Fibroblast of lung (primary cell): ENCODE results near the gene LTBP1. TPM values are rescaled to one million over a fixed set of nuclear protein-coding genes. Genes with fewer than 3 reads are reported as not detected.

Experiments used
- DNase-seq, 2 donors: peaks; one replicate each; pipeline versions ENCODE4 v3.0.0 to v3.0.0-alpha.2; 2010; ENCODE audit warnings: low read depth in 2 of 2
- H2AFZ ChIP-seq: 2 replicates; pipeline ENCODE4 v1.5.1; 2012; ENCODE audit warnings: low read length, control low read depth, inconsistent platforms
- H3K27ac ChIP-seq: 2 replicates; pipeline ENCODE4 v1.5.1; 2011; ENCODE audit warnings: low read length, control low read depth; ENCODE audit not compliant: insufficient read depth
- H3K27me3 ChIP-seq: 2 replicates; pipeline ENCODE4 v1.5.1; 2011; ENCODE audit warnings: mild to moderate bottlenecking, low read length; ENCODE audit not compliant: control insufficient read depth, insufficient read depth
- H3K36me3 ChIP-seq: 2 replicates; pipeline ENCODE4 v1.5.1; 2011; ENCODE audit warnings: low read length; ENCODE audit not compliant: control insufficient read depth, insufficient read depth
- H3K4me1 ChIP-seq: 2 replicates; pipeline ENCODE4 v1.5.1; 2011; ENCODE audit warnings: low read length; ENCODE audit not compliant: control insufficient read depth, insufficient read depth; ENCODE audit errors: extremely low read depth
- H3K4me2 ChIP-seq: 2 replicates; pipeline ENCODE4 v1.5.1; 2011; ENCODE audit warnings: low read length, control low read depth; ENCODE audit not compliant: insufficient read depth; ENCODE audit errors: extremely low read depth
- H3K4me3 ChIP-seq, 4 experiments: fragments of 200-600 bp in 1 of 4; sonication (generic) in 1 of 4; replicated peaks in 1 of 4; 2 replicates each; pipeline ENCODE4 v1.5.1; 2011 to 2016; ENCODE audit warnings: low read length in 4 of 4, low read depth in 3 of 4, mild to moderate bottlenecking in 3 of 4, control low read depth in 2 of 4, inconsistent platforms in 1 of 4, mixed read lengths in 1 of 4; ENCODE audit not compliant: insufficient read depth in 1 of 4; ENCODE audit errors: control extremely low read depth in 1 of 4
- H3K79me2 ChIP-seq: 2 replicates; pipeline ENCODE4 v1.5.1; 2012; ENCODE audit warnings: mild to moderate bottlenecking, low read length, inconsistent platforms; ENCODE audit not compliant: control insufficient read depth, insufficient read depth
- H3K9ac ChIP-seq: 2 replicates; pipeline ENCODE4 v1.5.1; 2011; ENCODE audit warnings: mild to moderate bottlenecking, low read length, control low read depth; ENCODE audit not compliant: insufficient read depth
- H3K9me3 ChIP-seq: 2 replicates; pipeline ENCODE4 v1.5.1; 2012; ENCODE audit warnings: low read depth, low read length; ENCODE audit not compliant: control insufficient read depth, insufficient read depth
- H4K20me1 ChIP-seq: 2 replicates; pipeline ENCODE4 v1.5.1; 2011; ENCODE audit warnings: low read length; ENCODE audit not compliant: control insufficient read depth, insufficient read depth; ENCODE audit errors: extremely low read depth
- EZH2 ChIP-seq: IDR thresholded peaks from 2 replicates; pipeline ENCODE4 v1.5.1; 2012; ENCODE audit warnings: low read length, control low read depth, mild to moderate bottlenecking; ENCODE audit errors: missing control alignments
- polyA plus RNA-seq, 2 donors: library from polyadenylated mRNA; depleted of rRNA in 1 of 2; stranded (reverse) in 1 of 2; unstranded in 1 of 2; fragments of >200 nt; gene quantifications; 2 replicates each; pipeline ENCODE4 v1.2.1, GENCODE V29; 2011 to 2012; ENCODE audit warnings: missing spikeins in 1 of 2
- total RNA-seq: library from RNA; depleted of rRNA; stranded (reverse); fragments of >200 nt; gene quantifications from 2 replicates; pipeline ENCODE4 v1.2.1, GENCODE V29; 2014
- TF ChIP-seq, protein P1 (sequence below), 2 donors: IDR thresholded peaks in 1 of 2; conservative IDR thresholded peaks in 1 of 2; 1 replicate in 1 of 2; 2 replicates in 1 of 2; pipeline ENCODE4 v1.5.1; 2011 to 2012; ENCODE audit warnings: low read length in 2 of 2, control low read depth in 1 of 2, inconsistent platforms in 1 of 2, low read depth in 1 of 2, mild to moderate bottlenecking in 1 of 2

The LTBP1 gene
- total and polyA plus RNA-seq, 2 donors (not counting 1 experiment from before 2014, with no cell fraction given): 254 to 324 TPM

GRCh38 chr2:33219850-33220275 lies 273.1 kb downstream of the LTBP1 start:
- Histone ChIP-seq H3K36me3 (peaks cover 3% of the 10 kb centered on the region), H3K4me1 (peaks cover 25% of the 10 kb centered on the region), H4K20me1 (no peaks in the 10 kb centered on the region), H3K27ac (peak overlapping the region; percentile 52), H2AFZ (no peak overlapping the region), H3K4me3 (no peak overlapping the region), H3K9me3 (no peaks in the 10 kb centered on the region), H3K27me3 (no peaks in the 10 kb centered on the region), H3K9ac (no peak overlapping the region), H3K4me2 (peak overlapping the region; percentile 46), H3K79me2 (peaks cover 2% of the 10 kb centered on the region)
- TF ChIP-seq EZH2: no peak
- TF ChIP-seq, protein P1, sequence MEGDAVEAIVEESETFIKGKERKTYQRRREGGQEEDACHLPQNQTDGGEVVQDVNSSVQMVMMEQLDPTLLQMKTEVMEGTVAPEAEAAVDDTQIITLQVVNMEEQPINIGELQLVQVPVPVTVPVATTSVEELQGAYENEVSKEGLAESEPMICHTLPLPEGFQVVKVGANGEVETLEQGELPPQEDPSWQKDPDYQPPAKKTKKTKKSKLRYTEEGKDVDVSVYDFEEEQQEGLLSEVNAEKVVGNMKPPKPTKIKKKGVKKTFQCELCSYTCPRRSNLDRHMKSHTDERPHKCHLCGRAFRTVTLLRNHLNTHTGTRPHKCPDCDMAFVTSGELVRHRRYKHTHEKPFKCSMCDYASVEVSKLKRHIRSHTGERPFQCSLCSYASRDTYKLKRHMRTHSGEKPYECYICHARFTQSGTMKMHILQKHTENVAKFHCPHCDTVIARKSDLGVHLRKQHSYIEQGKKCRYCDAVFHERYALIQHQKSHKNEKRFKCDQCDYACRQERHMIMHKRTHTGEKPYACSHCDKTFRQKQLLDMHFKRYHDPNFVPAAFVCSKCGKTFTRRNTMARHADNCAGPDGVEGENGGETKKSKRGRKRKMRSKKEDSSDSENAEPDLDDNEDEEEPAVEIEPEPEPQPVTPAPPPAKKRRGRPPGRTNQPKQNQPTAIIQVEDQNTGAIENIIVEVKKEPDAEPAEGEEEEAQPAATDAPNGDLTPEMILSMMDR (conservative IDR thresholded peaks at IDR 0.05 in 1 of 2, IDR thresholded peaks at IDR 0.05 in 1 of 2; ENCODE audit: low read depth in 1 of 2, low read length in 2 of 2): no peak
- peak; percentile 60 to 79 for DNase-seq

DNA sequence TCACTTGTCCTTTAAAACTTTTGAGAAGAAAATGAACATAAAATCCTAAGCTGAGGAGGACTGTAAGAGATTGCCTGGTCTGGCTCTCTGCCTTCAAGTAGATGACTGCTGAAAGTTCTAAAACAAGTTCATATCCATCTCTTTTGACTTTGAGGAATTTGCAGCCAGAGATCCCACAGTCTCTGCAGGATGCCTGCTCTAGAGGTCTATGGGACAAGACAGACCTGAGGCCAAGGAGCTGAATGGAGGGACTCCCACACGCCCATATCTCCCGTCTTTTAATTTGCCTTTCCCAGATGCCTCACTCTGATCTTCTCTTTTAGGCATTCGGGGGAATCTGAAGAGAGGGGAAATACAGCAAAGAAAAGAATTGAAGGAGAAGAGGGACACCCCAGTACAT lies 273.8 kb downstream of the LTBP1 start:
- no peaks in the 10 kb centered on the region for H3K27me3 ChIP-seq
- H3K9me3 ChIP-seq: no peaks in the 10 kb centered on the region
- peaks cover 2% of the 10 kb centered on the region for H3K79me2 ChIP-seq
- TF ChIP-seq, protein P1 (conservative IDR thresholded peaks at IDR 0.05 in 1 of 2, IDR thresholded peaks at IDR 0.05 in 1 of 2; ENCODE audit: low read depth in 1 of 2, low read length in 2 of 2): no peak
- no peak for TF ChIP-seq EZH2
- no peak for DNase-seq
- H3K4me1 ChIP-seq: peaks cover 20% of the 10 kb centered on the region
- H2AFZ ChIP-seq: no peak overlapping the region
- no peak overlapping the region for H3K4me2 ChIP-seq
- H3K9ac ChIP-seq: no peak overlapping the region
- peaks cover 3% of the 10 kb centered on the region for H3K36me3 ChIP-seq
- peak overlapping the region; percentile 52 for H3K27ac ChIP-seq
- H4K20me1 ChIP-seq: no peaks in the 10 kb centered on the region
- no peak overlapping the region for H3K4me3 ChIP-seq

- H3K4me2 ChIP-seq: no peak overlapping the region
- no peak overlapping the region for H3K9ac ChIP-seq
- H3K9me3 ChIP-seq: no peaks in the 10 kb centered on the region
- H2AFZ ChIP-seq: no peak overlapping the region
- peaks cover 3% of the 10 kb centered on the region for H3K36me3 ChIP-seq
- no peaks in the 10 kb centered on the region for H3K27me3 ChIP-seq
- TF ChIP-seq EZH2: no peak
- TF ChIP-seq, protein P1 (conservative IDR thresholded peaks at IDR 0.05 in 1 of 2, IDR thresholded peaks at IDR 0.05 in 1 of 2; ENCODE audit: low read depth in 1 of 2, low read length in 2 of 2): no peak
- H3K4me3 ChIP-seq: no peak overlapping the region
- no peak overlapping the region for H3K27ac ChIP-seq
- no peaks in the 10 kb centered on the region for H3K79me2 ChIP-seq
- DNase-seq: no peak
- no peaks in the 10 kb centered on the region for H4K20me1 ChIP-seq
- H3K4me1 ChIP-seq: peaks cover 18% of the 10 kb centered on the region
Observed at GRCh38 chr2:33221046-33221784, 274.5 kb downstream of the LTBP1 start.
